Amniotic stem cell (primary cell): Measurements from ENCODE around the gene SMIM7.

Experiments used
- DNase-seq: peaks from one replicate; lab custom pipeline; 2025; lab: John Stamatoyannopoulos, UW

The SMIM7 gene

DNA sequence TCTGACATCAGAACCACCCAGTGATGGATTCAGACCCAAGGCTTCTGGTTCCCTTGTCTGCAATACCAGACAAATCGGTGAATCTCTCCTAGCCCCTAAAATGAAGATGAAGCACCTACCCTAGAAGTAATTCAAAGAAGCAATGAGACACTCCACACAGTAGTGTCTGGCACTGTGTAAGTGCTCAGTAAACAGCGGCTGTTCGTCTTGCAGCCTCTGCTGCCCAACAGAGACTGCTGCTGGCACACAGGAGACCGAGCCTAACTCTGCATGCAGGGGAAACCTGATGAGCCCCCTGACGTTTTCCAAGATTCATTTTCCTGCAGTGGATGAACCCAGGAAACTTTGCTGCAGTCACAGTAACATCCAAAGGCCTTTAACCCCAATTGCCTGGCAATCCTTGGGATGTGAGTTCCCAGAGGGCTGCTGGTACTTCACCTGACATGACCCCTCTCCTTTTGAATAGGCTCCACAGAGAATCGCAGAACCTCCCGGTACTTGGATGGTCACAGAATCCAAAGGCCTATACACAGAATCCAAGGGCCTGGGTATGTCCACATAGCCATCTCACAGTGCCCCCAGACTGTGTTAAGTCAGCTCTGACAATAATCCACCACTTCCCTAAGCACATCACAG lies 38.7 kb downstream of the SMIM7 start:
- DNase-seq = no peak

DNA sequence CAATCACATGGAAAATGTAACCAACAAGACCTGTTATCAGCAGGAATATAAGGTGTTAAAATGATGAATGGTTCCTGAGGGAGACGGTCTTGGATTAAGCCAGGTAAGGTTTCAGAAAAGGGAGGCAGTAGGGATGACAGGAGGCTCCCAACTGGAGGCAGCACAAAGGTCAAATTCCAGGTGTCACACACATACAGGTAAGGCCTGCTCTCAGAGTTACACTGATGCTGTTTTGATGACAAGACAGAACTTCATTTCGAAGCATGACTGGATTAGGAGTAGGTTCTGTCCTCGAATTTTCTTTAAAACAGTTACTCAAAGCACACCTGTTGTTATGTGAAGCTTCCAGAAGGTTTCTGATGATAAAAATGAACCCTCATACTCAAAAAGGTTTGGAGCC lies 39.4 kb downstream of the SMIM7 start:
- no peak for DNase-seq

GRCh38 chr19:16620018-16620417 lies 39.9 kb downstream of the SMIM7 start:
- no peak for DNase-seq

DNA sequence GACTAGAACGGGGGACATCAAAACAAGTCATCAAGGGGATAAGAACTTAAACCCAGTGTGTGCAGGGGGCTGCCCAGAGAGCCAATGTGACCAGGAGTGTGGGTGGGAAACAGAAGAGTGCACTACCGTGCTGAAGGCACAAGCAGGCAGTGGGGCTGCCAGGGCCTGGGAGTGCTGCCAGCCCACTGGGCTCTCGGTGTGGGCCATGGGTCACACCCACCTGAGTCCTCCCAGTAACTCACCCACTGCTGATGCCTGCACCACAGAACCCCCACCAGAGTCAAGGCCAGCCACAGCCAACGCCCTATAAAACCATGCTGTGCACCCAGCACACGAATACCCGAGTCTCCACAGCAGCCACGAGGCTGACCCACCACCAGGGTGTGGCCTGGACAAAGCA lies 40.5 kb downstream of the SMIM7 start:
- DNase-seq = no peak

DNA sequence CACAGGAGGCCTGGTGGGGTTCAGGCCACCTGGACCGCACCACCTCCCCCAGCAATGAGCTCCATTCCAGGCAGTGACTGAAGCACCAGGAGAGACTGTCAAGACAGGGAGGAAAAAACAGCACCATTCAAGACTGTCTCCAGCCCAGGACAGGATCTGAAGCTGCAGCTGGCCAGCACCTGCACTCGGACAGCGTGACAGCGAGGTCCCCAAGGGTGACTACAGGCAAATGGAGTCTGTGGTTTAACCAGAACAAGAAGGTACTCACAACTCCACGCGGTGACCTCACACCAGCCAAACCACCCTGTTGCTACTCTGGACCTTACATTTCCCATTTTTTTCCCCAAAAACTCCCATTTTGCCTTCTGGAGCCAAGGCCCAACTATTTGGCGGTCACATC lies 41.7 kb downstream of the SMIM7 start:
- no peak for DNase-seq

GRCh38 chr19:16615808-16616207 lies 44.1 kb downstream of the SMIM7 start:
- no peak for DNase-seq

DNA sequence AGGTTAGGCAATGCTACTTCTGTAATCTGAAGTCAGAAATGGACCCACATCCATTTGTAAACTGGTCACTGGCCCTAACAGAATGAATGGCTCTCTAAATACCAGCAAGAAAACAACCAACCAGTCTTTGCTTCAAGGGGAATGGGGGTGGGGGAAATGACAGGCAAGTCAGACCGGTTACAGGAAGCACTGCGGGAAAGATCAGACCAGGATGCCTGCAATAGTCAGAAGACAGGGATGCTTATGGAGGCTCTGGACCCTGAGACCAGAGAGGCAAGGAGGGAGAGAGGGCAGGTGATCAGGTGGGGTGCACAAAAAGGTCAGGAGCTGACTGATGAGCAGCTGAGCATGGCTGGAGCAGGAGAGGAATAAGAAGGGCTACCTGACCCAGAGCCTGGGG lies 45.0 kb downstream of the SMIM7 start:
- DNase-seq = no peak

DNA sequence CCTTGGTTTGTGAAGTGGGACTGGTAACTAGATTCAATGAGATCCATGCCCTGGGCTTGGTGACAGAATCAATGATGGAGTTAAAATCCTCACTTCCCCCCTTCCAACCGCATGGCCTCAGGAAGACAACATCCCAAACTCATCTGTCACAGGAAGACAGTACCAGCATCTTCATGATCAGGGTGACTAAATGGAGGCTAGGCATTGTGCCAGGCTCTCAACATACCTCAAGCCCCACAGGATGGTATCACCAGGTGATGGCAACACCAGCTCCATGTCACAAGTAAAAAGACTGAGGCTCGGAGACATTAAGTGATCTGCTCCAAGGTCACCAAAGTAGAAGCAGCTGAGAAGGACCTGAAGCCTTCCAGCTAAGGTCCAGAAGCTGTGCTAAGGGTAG lies 46.1 kb downstream of the SMIM7 start:
- DNase-seq = no peak

GRCh38 chr19:16612636-16613035 lies 47.3 kb downstream of the SMIM7 start:
- DNase-seq = no peak

- DNase-seq = no peak
These were observed 48.8 kb downstream of the SMIM7 start for GRCh38 chr19:16611121-16611520.

GRCh38 chr19:16609511-16610200 lies 50.3 kb downstream of the SMIM7 start:
- DNase-seq = no peak

GRCh38 chr19:16608290-16608739 lies 51.6 kb downstream of the SMIM7 start:
- DNase-seq = no peak

DNA sequence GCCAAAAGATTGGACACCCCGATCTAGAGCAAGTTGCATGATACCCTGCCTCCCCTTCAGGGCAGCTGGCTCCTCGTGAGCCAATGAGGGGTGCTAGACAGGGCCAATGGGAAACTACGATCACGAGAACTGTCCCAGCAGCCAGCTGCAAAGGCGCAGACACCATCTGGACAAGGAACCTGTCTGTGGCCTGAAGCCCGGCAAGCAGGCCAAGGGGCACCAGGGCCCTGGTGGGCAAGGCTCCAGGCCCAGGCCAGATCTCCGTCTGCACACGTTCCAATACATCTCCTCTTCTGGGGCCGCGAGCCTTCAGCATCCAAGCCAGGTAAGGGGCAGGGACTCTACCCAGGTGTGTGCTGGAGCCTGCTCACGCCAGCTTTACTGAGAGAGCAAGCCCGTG lies 52.1 kb downstream of the SMIM7 start:
- DNase-seq = no peak

- no peak for DNase-seq
These were observed 54.4 kb downstream of the SMIM7 start for GRCh38 chr19:16605553-16605994.

DNA sequence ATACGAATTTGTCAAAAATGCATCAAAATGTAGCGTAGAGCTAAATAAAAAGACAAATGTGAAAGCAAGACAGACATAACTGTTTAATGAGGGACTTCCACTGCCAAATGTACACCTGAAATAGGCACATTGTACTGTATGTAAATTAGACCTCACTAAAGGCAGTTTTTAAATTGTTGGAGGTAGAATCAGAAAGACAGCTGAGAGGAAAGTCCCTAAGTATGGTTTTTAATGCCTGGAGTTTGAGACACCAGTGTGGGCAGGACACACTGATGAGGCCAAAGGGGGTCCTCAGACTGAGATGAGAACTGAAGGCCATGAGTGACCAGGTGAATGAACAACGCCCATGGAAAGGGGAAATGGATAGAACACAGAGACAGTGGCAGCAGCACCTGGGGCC lies 54.8 kb downstream of the SMIM7 start:
- DNase-seq = no peak

DNA sequence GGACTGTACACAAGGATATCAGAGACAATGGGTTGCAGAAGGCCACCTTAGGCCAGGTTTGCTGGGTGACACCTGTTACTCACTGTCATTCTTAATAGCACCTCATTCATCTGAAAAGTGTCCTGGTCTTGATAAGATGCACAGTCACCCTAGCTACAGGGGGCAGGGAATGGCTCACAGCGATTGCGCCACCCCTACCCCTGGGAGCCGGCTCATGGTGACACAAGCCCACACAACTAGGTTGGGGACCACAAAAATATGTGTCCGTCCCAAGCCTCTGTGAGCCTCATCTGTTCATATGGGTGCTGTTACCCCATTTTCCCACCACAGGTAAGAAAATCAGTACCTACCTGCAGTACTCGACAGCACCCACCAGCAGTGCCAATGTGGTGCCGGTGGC lies 55.3 kb downstream of the SMIM7 start:
- no peak for DNase-seq

DNA sequence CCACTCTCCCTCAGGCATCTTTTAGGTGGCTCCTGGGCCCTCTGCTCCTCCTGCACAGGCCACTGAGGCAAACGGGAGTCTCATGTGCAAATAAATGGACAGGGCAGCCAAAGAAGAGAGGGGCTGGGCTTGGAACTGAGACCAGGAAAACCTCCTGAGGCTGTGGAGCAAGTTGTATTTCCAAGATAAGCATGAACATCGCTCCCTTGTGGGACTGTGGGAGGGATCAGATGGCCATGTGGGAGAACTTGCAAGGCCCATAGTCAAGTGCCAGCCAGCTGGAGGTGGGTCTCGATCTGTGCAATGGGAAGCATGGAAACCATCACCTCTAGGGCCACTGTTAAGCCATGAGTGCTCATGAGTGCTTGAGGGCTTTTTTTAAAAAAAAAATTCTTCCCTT lies 56.9 kb downstream of the SMIM7 start:
- DNase-seq = no peak

GRCh38 chr19:16601378-16602052 lies 58.4 kb downstream of the SMIM7 start:
- no peak for DNase-seq

DNA sequence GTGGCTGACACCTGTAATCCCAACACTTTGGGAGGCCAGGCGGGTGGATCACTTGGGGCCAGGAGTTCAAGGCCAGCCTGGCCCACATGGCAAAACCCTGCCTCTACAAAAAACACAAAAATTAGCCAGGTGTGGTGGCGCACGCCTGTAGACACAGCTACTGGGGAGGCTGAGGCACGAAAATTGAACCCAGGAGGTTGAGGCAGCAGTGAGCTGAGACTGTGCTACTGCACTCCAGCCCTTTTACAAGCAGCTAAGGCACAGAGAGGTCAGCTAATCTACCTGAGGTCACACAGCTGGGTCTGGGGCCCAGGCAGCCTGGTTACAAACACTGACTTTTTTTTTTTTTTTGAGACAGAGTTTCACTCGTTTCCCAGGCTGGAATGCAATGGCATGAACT lies 59.1 kb downstream of the SMIM7 start:
- no peak for DNase-seq

GRCh38 chr19:16599655-16600346 lies 60.1 kb downstream of the SMIM7 start:
- DNase-seq = no peak

DNA sequence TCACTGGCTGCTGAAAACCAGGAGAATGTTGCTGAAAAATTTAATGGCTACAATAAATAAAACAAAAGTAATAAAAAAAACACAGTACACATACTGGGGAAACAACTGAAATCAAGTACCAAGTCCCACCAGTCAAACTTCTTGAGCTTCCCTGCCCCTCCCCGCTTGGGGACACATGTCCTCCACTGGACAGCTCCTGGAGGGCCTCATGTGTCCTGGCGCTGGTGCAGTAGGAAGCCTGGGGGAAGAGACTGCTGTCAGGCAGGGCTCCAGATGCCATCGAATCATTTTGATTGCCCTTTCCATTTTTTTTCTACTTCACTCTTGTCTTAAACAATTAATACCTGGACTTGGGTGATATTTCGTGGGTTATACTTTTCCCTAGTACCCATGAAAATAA lies 61.1 kb downstream of the SMIM7 start:
- no peak for DNase-seq

DNA sequence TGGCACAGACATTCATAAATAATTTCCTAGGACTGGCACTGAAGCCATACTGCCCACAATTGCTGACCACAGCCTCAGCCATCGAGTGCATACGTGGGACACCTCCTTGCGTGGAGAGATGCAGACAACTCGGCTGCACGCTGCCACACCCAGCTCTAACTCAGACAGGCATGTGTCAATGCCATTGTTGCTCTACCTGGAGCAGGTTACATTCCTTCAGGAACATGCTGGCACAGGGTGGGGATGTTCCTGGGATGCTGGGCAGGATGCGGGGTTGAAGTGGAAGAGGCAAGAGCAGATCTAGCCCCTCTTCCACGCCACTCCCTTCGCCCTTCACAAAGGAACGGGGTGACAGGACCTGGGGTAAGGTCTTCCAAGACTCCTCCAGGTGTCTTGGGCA lies 63.5 kb downstream of the SMIM7 start:
- DNase-seq = no peak
